T-helper 1 cell treated with Interleukin-12 subunit alpha and Interleukin-12 subunit beta and Interleukin-4 antibody, amounts not matched to agents 30 μg/mL and 1 μg/mL, for 36 hours (primary cell): ENCODE results near the gene APOBEC4.
A peak's percentile ranks its signal among the peaks of the same experiment; 100 is the strongest.
"Not testable (repeated sequence)": the region's sequence is repeated elsewhere in the genome, so short reads cannot be mapped to it uniquely, and the experiment has no call there.

Source experiments
- H3K27ac Mint-ChIP-seq: one replicate; pipeline ENCODE4 v1.8.0; 2021; ENCODE audit warnings: mild to moderate bottlenecking, mixed read lengths
- H3K27me3 Mint-ChIP-seq: one replicate; pipeline ENCODE4 v1.8.0; 2021; ENCODE audit warnings: low read depth, mixed read lengths
- H3K36me3 Mint-ChIP-seq: one replicate; pipeline ENCODE4 v1.8.0; 2021; ENCODE audit warnings: low read depth, mixed read lengths
- H3K4me1 Mint-ChIP-seq: one replicate; pipeline ENCODE4 v1.8.0; 2021; ENCODE audit warnings: low read depth, mixed read lengths
- H3K4me3 Mint-ChIP-seq: one replicate; pipeline ENCODE4 v1.8.0; 2021; ENCODE audit warnings: mild to moderate bottlenecking, moderate library complexity, mixed read lengths
- H3K9me3 Mint-ChIP-seq: one replicate; pipeline ENCODE4 v1.8.0; 2021; ENCODE audit warnings: mixed read lengths

APOBEC4 gene

GRCh38 chr1:183633676-183634343 is 19.3 kb downstream of the APOBEC4 start:
- Mint-ChIP-seq H3K27me3 (peaks cover 10% of the 10 kb centered on the region), H3K36me3 (peaks cover 27% of the 10 kb centered on the region), H3K4me1 (peaks cover 42% of the 10 kb centered on the region), H3K27ac (peak overlapping the region; percentile 90), H3K9me3 (no peaks in the 10 kb centered on the region), H3K4me3 (peak overlapping the region; percentile 100)

GRCh38 chr1:183632964-183633363 is 20.2 kb downstream of the APOBEC4 start:
- Mint-ChIP-seq H3K4me1 (peaks cover 45% of the 10 kb centered on the region), H3K36me3 (peaks cover 35% of the 10 kb centered on the region), H3K27me3 (peaks cover 10% of the 10 kb centered on the region), H3K9me3 (no peaks in the 10 kb centered on the region), H3K4me3 (peak overlapping the region; percentile 100), H3K27ac (peak overlapping the region; percentile 42)

GRCh38 chr1:183632114-183632513 is 21.0 kb downstream of the APOBEC4 start:
- H3K36me3 Mint-ChIP-seq, result peaks cover 37% of the 10 kb centered on the region
- no peak overlapping the region for H3K27ac Mint-ChIP-seq
- peak overlapping the region; percentile 23 for H3K4me3 Mint-ChIP-seq
- H3K4me1 Mint-ChIP-seq, result peaks cover 43% of the 10 kb centered on the region
- H3K9me3 Mint-ChIP-seq, result no peaks in the 10 kb centered on the region
- H3K27me3 Mint-ChIP-seq, result peaks cover 8% of the 10 kb centered on the region

GRCh38 chr1:183630748-183631147 is 22.4 kb downstream of the APOBEC4 start:
- H3K27ac Mint-ChIP-seq, result peak overlapping the region; percentile 32
- peaks cover 37% of the 10 kb centered on the region for H3K36me3 Mint-ChIP-seq
- peak overlapping the region; percentile 46 for H3K4me3 Mint-ChIP-seq
- no peaks in the 10 kb centered on the region for H3K9me3 Mint-ChIP-seq
- no peaks in the 10 kb centered on the region for H3K27me3 Mint-ChIP-seq
- H3K4me1 Mint-ChIP-seq, result peaks cover 30% of the 10 kb centered on the region

- Mint-ChIP-seq H3K27ac (peak overlapping the region; percentile 2), H3K27me3 (no peaks in the 10 kb centered on the region), H3K4me3 (no peak overlapping the region), H3K36me3 (peaks cover 38% of the 10 kb centered on the region), H3K4me1 (peaks cover 28% of the 10 kb centered on the region), H3K9me3 (no peaks in the 10 kb centered on the region)
Observed at GRCh38 chr1:183628537-183628936, 24.6 kb downstream of the APOBEC4 start.

- peaks cover 31% of the 10 kb centered on the region for H3K36me3 Mint-ChIP-seq
- not testable (repeated sequence) for H3K27me3 Mint-ChIP-seq, H3K27ac Mint-ChIP-seq, H3K9me3 Mint-ChIP-seq, H3K4me3 Mint-ChIP-seq
- H3K4me1 Mint-ChIP-seq, result peaks cover 19% of the 10 kb centered on the region
Observed at GRCh38 chr1:183626236-183626635, 26.9 kb downstream of the APOBEC4 start.

GRCh38 chr1:183622884-183623785 is 30.0 kb downstream of the APOBEC4 start:
- Mint-ChIP-seq H3K4me1 (peaks cover 7% of the 10 kb centered on the region), H3K9me3 (no peaks in the 10 kb centered on the region), H3K4me3 (no peak overlapping the region), H3K36me3 (peaks cover 16% of the 10 kb centered on the region), H3K27ac (no peak overlapping the region), H3K27me3 (no peaks in the 10 kb centered on the region)

GRCh38 chr1:183622013-183622412 is 31.1 kb downstream of the APOBEC4 start:
- Mint-ChIP-seq H3K27ac (no peak overlapping the region), H3K4me3 (no peak overlapping the region), H3K4me1 (peaks cover 9% of the 10 kb centered on the region), H3K27me3 (no peaks in the 10 kb centered on the region), H3K9me3 (no peaks in the 10 kb centered on the region), H3K36me3 (peaks cover 14% of the 10 kb centered on the region)

GRCh38 chr1:183620311-183620710 is 32.8 kb downstream of the APOBEC4 start:
- H3K27me3 Mint-ChIP-seq, result no peaks in the 10 kb centered on the region
- H3K4me1 Mint-ChIP-seq, result peaks cover 9% of the 10 kb centered on the region
- H3K4me3 Mint-ChIP-seq, result no peak overlapping the region
- no peak overlapping the region for H3K27ac Mint-ChIP-seq
- peaks cover 12% of the 10 kb centered on the region for H3K36me3 Mint-ChIP-seq
- H3K9me3 Mint-ChIP-seq, result no peaks in the 10 kb centered on the region

- no peaks in the 10 kb centered on the region for H3K9me3 Mint-ChIP-seq
Observed at GRCh38 chr1:183619781-183620180, 33.3 kb downstream of the APOBEC4 start.

GRCh38 chr1:183618202-183618601 is 34.9 kb downstream of the APOBEC4 start:
- H3K9me3 Mint-ChIP-seq, H3K27me3 Mint-ChIP-seq, H3K4me1 Mint-ChIP-seq, H3K4me3 Mint-ChIP-seq, H3K36me3 Mint-ChIP-seq, H3K27ac Mint-ChIP-seq: not testable (repeated sequence)

More at GRCh38 chr1:183619781-183620180, 33.3 kb downstream of the APOBEC4 start:
- peaks cover 9% of the 10 kb centered on the region for H3K36me3 Mint-ChIP-seq
- H3K27ac Mint-ChIP-seq, result no peak overlapping the region
- H3K4me3 Mint-ChIP-seq, result no peak overlapping the region
- H3K27me3 Mint-ChIP-seq, result no peaks in the 10 kb centered on the region
- H3K4me1 Mint-ChIP-seq, result peaks cover 10% of the 10 kb centered on the region

- H3K27me3 Mint-ChIP-seq, H3K4me3 Mint-ChIP-seq, H3K27ac Mint-ChIP-seq, H3K4me1 Mint-ChIP-seq, H3K36me3 Mint-ChIP-seq, H3K9me3 Mint-ChIP-seq: not testable (repeated sequence)
Observed at GRCh38 chr1:183612975-183613374, 40.1 kb downstream of the APOBEC4 start.

GRCh38 chr1:183612407-183612806 is 40.7 kb downstream of the APOBEC4 start:
- peaks cover 7% of the 10 kb centered on the region for H3K4me1 Mint-ChIP-seq
- H3K9me3 Mint-ChIP-seq, result no peaks in the 10 kb centered on the region
- no peak overlapping the region for H3K4me3 Mint-ChIP-seq
- H3K36me3 Mint-ChIP-seq, result no peaks in the 10 kb centered on the region
- H3K27me3 Mint-ChIP-seq, result peaks cover 5% of the 10 kb centered on the region
- H3K27ac Mint-ChIP-seq, result no peak overlapping the region

- H3K4me1 Mint-ChIP-seq, result peaks cover 5% of the 10 kb centered on the region
- no peaks in the 10 kb centered on the region for H3K9me3 Mint-ChIP-seq
- no peak overlapping the region for H3K4me3 Mint-ChIP-seq
- peaks cover 5% of the 10 kb centered on the region for H3K27me3 Mint-ChIP-seq
- no peak overlapping the region for H3K27ac Mint-ChIP-seq
- H3K36me3 Mint-ChIP-seq, result peaks cover 2% of the 10 kb centered on the region
Observed at GRCh38 chr1:183611021-183611420, 42.1 kb downstream of the APOBEC4 start.
